GM18951 (cell line): ENCODE measurements around the gene SKIDA1.

ENCODE experiments used
- POLR2A ChIP-seq: IDR thresholded peaks from 4 replicates; pipeline ENCODE4 v1.6.1; 2011; ENCODE audit warnings: mild to moderate bottlenecking; ENCODE audit not compliant: insufficient read length, insufficient read depth; ENCODE audit errors: extremely low read depth
- in situ Hi-C: fragments of 300-500 bp; cut with MboI; formaldehyde crosslinking; loops from one replicate; pipeline ENCODE4 v1.12.0; 2022; ENCODE audit warnings: low sequenced_read_pairs, mixed read lengths, inconsistent platforms; ENCODE audit not compliant: unreplicated experiment

SKIDA1 gene

GRCh38 chr10:21497177-21497807 lies 28.2 kb downstream of the SKIDA1 start:
- TF ChIP-seq POLR2A: no peak

DNA sequence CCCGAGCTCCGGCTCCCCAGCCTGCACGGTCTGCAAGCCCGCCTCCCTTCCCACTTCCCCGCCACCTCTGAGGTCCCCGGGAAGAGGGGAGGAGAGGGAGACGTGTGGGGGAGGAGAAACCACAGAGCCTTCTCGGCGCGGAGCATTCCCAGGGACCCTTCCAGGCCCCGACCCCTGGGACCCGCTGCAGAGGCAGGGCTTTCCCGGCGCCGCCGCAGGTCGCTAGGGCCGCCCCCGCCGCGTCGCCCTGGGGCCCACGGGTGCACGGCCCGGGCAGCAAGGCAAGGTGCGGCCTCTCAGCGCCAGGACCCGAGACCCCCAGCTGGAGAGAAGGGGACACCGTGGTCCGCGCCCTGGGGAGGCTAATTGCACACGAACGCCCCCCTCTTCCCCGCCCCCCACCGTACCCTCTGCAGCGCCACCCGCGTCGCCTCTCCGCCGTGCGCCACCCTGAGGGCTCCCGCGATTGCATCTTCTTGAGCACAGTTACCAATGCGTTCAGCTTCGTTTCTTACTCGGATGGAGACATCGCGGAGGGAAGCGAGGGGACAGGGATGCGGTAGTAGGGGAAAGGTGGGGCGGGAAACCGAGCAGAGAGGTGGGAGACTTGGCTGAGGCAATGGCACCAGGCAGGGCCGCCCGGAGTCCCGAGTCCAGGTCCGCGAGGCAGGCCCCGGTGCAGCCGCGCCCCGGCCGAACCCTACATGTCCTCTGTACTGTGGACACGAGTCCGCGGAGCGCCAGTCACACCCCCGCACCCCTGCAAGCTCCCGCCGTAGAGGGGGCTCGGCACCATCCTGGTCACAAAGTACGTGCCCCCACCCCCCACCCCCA lies 28.9 kb downstream of the SKIDA1 start:
- in situ Hi-C loops: loop anchor here (10.0 to 25.0 kb wide), 2 partner anchors 238 to 466 kb away; no protein-coding TSS in a partner anchor
- TF ChIP-seq POLR2A: no peak

More at GRCh38 chr10:21497177-21497807, 28.2 kb downstream of the SKIDA1 start:
- in situ Hi-C loops: loop anchor here (10.0 to 25.0 kb wide), 2 partner anchors 238 to 465 kb away; no protein-coding TSS in a partner anchor

DNA sequence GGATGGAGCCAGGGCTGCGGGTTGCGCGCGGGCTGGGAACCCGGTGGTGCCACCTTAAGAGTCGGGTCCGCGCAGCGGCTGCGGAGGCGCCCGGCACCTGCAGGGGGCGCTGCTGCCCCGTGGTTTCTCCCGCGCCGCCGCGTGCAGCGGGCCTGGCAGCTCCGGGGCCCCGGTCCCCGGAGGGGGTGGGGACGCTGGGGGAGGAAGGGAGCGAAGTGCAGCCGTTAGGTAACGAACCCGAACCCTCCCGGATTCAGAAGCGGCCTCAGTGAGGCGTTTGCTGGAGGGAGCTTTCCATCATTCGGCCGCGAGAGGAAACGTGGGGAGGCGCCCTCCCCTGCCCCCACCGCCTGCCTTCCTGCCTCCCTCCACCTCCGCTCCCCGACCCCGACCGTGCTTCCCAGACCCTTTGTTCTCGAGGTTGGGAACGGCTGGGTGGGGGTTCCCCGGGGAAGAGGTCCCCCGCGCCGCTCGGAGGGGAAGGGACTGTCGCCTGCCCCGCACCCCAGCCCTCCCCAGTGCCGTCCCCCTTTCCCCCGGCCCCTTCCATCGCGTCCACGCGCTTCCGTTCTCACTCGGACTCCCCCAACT lies 29.6 kb downstream of the SKIDA1 start:
- TF ChIP-seq POLR2A: peak; percentile 43
- in situ Hi-C loops: loop anchor here (10.0 to 25.0 kb wide), 2 partner anchors 239 to 466 kb away; no protein-coding TSS in a partner anchor

GRCh38 chr10:21495002-21495751 lies 30.3 kb downstream of the SKIDA1 start:
- in situ Hi-C loops: loop anchor here (10.0 to 25.0 kb wide), 2 partner anchors 240 to 467 kb away; no protein-coding TSS in a partner anchor
- TF ChIP-seq POLR2A: no peak

GRCh38 chr10:21494191-21495001 lies 31.1 kb downstream of the SKIDA1 start:
- in situ Hi-C loops: loop anchor here (10.0 to 25.0 kb wide), 2 partner anchors 240 to 468 kb away; no protein-coding TSS in a partner anchor
- TF ChIP-seq POLR2A: peak; percentile 17

- in situ Hi-C loops: loop anchor here (10.0 to 25.0 kb wide), 2 partner anchors 241 to 469 kb away; no protein-coding TSS in a partner anchor
- TF ChIP-seq POLR2A: no peak
Observed at GRCh38 chr10:21493784-21494183, 31.7 kb downstream of the SKIDA1 start.

DNA sequence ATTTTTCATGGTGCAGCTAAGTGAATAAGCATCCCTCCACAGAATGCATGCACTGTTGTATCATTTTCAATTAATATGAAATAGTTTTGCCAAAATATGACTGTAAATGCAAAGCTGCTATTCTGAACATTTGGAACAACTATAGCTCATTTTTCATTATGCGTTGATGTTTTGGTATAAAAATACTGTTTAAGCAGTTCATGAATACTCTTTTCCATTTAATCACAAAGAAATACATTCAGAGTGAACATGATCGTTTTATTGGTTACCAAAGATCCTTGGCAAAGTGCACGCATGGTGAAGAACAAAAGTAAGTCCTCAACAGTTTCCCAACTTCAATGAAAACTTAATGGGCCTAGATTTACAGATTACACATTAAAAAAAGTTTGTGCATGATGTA lies 33.1 kb downstream of the SKIDA1 start:
- no peak for TF ChIP-seq POLR2A
- in situ Hi-C loops: loop anchor here (10.0 to 25.0 kb wide), 2 partner anchors 242 to 470 kb away; no protein-coding TSS in a partner anchor

- in situ Hi-C loops: loop anchor here (10.0 to 25.0 kb wide), 2 partner anchors 244 to 472 kb away; no protein-coding TSS in a partner anchor
- no peak for TF ChIP-seq POLR2A
Observed at GRCh38 chr10:21490711-21491105, 34.8 kb downstream of the SKIDA1 start.

DNA sequence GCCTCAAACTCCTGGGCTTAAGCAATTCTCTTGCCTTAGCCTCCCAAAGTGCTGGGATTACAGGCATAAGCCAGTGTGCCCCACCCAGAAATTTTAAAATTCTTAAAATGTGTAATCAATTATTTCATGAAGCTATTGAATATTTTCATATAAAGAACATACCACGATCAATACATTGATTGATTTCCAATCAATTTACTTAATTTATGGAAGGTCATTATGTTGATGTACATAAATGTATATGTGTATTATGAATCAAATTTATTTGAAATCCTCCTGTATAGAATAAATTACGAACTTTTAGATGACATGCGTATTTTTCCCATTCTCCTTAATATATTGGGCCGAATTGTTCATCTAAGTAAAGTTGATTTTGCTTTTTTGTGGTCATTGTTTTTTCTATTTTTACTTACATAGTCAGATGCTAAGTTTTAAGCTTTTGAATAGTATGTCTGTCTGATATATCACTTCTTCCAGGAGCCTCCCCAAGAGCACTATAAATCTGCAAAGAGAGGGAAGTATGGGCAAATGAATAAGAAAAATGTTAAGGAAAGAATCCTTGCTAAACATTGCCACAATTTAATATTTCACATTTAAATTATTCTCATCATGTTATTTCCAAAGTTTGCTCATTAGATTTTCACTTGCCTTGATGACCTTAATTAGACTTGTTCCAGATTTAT lies 35.3 kb downstream of the SKIDA1 start:
- in situ Hi-C loops: loop anchor here (10.0 to 25.0 kb wide), 2 partner anchors 245 to 472 kb away; no protein-coding TSS in a partner anchor
- no peak for TF ChIP-seq POLR2A

DNA sequence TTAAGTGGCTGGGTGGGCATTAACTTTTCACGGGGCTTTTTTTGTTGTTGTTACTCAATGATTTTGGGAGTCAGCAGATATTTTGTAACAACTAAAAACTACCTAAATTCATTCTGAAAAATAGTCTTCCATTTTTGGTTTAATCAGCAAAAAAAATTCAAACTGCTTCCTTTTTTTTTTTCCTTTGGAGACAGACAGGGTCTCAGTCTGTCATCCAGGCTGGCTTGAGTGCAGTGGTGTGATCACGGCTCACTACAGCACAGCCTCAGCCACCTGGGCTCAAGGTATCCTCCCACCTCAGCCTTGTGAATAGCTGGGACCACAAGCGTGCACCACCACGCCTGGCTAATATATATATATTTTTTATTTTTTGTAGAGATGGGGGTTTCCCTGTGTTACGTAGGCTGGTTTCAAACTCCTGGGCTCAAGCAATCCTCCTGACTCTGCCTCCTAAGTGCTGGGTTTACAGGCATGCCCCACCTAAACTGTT lies 36.5 kb downstream of the SKIDA1 start:
- TF ChIP-seq POLR2A: no peak
- in situ Hi-C loops: loop anchor here (25.0 kb wide), 1 partner anchor 473 kb away; no protein-coding TSS in a partner anchor
